MM.1S (cell line): Measurements from ENCODE around the gene CCDC85C.

ENCODE experiments used
- CTCF ChIP-seq: fragments of 300-600 bp; sonication (generic); IDR thresholded peaks from 2 replicates; pipeline ENCODE4 v1.5.1; 2016; ENCODE audit warnings: antibody characterized with exemption, low read length, mixed read lengths
- EZH2 ChIP-seq: fragments of 300-600 bp; sonication (generic); optimal IDR thresholded peaks from 2 replicates; pipeline ENCODE3; 2017; ENCODE audit warnings: low read depth, mild to moderate bottlenecking, antibody characterized with exemption, low read length, mixed read lengths
- EZH2phosphoT487 ChIP-seq: fragments of 300-600 bp; sonication (generic); IDR thresholded peaks from 2 replicates; pipeline ENCODE4 v1.6.1; 2018; ENCODE audit warnings: antibody characterized with exemption, low read length

GRCh38 chr14:99549684-99550083, 54.3 kb downstream of the CCDC85C start:
- no peak for TF ChIP-seq CTCF
- no peak for TF ChIP-seq EZH2
- TF ChIP-seq EZH2phosphoT487 = no peak
